Hepatocyte (in vitro differentiated cells): ENCODE data around the gene HAUS7.

Experiments
- EZH2 ChIP-seq: fragments of 200-600 bp; sonication (generic); IDR thresholded peaks from 2 replicates; pipeline ENCODE4 v1.6.1; 2016; ENCODE audit warnings: antibody characterized with exemption, mild to moderate bottlenecking, borderline replicate concordance
- TF ChIP-seq, protein P1 (sequence below): fragments of 200-600 bp; sonication (generic); IDR thresholded peaks from 2 replicates; pipeline ENCODE4 v1.5.1; 2016; ENCODE audit warnings: antibody characterized with exemption, mild to moderate bottlenecking; ENCODE audit not compliant: poor library complexity

DNA sequence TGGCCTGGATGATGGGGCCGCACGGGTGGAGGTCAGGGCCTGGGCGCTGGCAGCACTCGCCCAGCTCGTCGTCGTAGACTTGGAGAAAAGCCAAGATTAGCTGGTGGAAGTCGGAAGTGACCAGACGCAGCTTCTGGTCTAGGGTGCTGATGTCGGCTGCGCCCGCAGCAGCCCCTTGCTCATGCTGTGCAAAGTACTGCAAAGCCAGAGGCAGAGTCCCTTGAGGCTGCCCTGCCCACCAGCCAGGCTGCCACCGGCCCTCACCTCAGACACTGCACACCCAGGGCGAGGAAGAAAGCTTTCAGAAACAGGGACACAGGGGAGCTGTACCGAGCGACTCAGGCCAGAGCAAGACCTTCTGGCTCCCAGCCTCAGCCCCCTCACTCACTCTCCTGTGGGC, 14.8 kb downstream of the HAUS7 start:
- TF ChIP-seq, protein P1, sequence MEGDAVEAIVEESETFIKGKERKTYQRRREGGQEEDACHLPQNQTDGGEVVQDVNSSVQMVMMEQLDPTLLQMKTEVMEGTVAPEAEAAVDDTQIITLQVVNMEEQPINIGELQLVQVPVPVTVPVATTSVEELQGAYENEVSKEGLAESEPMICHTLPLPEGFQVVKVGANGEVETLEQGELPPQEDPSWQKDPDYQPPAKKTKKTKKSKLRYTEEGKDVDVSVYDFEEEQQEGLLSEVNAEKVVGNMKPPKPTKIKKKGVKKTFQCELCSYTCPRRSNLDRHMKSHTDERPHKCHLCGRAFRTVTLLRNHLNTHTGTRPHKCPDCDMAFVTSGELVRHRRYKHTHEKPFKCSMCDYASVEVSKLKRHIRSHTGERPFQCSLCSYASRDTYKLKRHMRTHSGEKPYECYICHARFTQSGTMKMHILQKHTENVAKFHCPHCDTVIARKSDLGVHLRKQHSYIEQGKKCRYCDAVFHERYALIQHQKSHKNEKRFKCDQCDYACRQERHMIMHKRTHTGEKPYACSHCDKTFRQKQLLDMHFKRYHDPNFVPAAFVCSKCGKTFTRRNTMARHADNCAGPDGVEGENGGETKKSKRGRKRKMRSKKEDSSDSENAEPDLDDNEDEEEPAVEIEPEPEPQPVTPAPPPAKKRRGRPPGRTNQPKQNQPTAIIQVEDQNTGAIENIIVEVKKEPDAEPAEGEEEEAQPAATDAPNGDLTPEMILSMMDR: no peak
- TF ChIP-seq EZH2: no peak
